DMS79 treated with DMSO at 0.1 percent for 48 hours (cell line): ENCODE results near the gene THEM5.
"Not testable (repeated sequence)": the region's sequence is repeated elsewhere in the genome, so short reads cannot be mapped to it uniquely, and the experiment has no call there.

ENCODE experiments used
- DNase-seq: peaks from one replicate; lab custom pipeline; 2025; lab: John Stamatoyannopoulos, UW

The THEM5 gene

GRCh38 chr1:151867765-151868411 lies 14.4 kb upstream of the THEM5 start:
- DNase-seq, result no peak

GRCh38 chr1:151867321-151867720 lies 13.8 kb upstream of the THEM5 start:
- DNase-seq, result no peak

- no peak for DNase-seq
These were observed 10.9 kb upstream of the THEM5 start for GRCh38 chr1:151864411-151864810.

- DNase-seq, result no peak
These were observed 9.1 kb upstream of the THEM5 start for GRCh38 chr1:151862604-151863003.

- DNase-seq, result no peak
These were observed 7.1 kb upstream of the THEM5 start for GRCh38 chr1:151860504-151861187.

GRCh38 chr1:151859891-151860293 lies 6.4 kb upstream of the THEM5 start:
- no peak for DNase-seq

GRCh38 chr1:151858886-151859665 lies 5.6 kb upstream of the THEM5 start:
- DNase-seq, result no peak

- no peak for DNase-seq
These were observed 4.7 kb upstream of the THEM5 start for GRCh38 chr1:151858030-151858746.

GRCh38 chr1:151855933-151856332 lies 2.4 kb upstream of the THEM5 start:
- no peak for DNase-seq

- not testable (repeated sequence) for DNase-seq
These were observed 2.0 kb upstream of the THEM5 start for GRCh38 chr1:151855516-151855915.

- no peak for DNase-seq
These were observed 1.1 kb upstream of the THEM5 start for GRCh38 chr1:151854658-151855057.

- DNase-seq, result no peak
These were observed 779 bp downstream of the THEM5 start for GRCh38 chr1:151852733-151853132.

GRCh38 chr1:151851886-151852285 lies 1.6 kb downstream of the THEM5 start:
- DNase-seq, result no peak

GRCh38 chr1:151849871-151850270 lies 3.6 kb downstream of the THEM5 start:
- no peak for DNase-seq

- DNase-seq, result no peak
These were observed 4.4 kb downstream of the THEM5 start for GRCh38 chr1:151849126-151849525.

- DNase-seq, result no peak
These were observed 5.5 kb downstream of the THEM5 start for GRCh38 chr1:151847867-151848596.

- DNase-seq, result no peak
These were observed 6.8 kb downstream of the THEM5 start for GRCh38 chr1:151846686-151847237.

GRCh38 chr1:151846062-151846568 lies 7.4 kb downstream of the THEM5 start:
- no peak for DNase-seq

GRCh38 chr1:151843398-151843797 lies 10.1 kb downstream of the THEM5 start:
- no peak for DNase-seq

- DNase-seq, result no peak
These were observed 12.4 kb downstream of the THEM5 start for GRCh38 chr1:151841141-151841540.

- peak; percentile 19 for DNase-seq
These were observed 13.1 kb downstream of the THEM5 start for GRCh38 chr1:151840421-151840820.
